ENCODE results near the gene BCDIN3D.

GRCh38 chr12:49819786-49820185 lies 23.1 kb downstream of the BCDIN3D start:
- TF ChIP-seq CTCF (IDR thresholded peaks at IDR 0.05; ENCODE audit: low read depth, low read length) (no peak), POLR2A (IDR thresholded peaks at IDR 0.05; ENCODE audit: extremely low read depth, insufficient read length) (no peak)

All from NB4 (cell line).